Testis (tissue), 2 donors: Measurements from ENCODE around the gene GBE1.

Experiments
- POLR2A ChIP-seq: fragments of 450-650 bp; IDR thresholded peaks from one replicate; pipeline ENCODE4 v1.6.1; 2017; ENCODE audit warnings: antibody characterized with exemption, mild to moderate bottlenecking, moderate library complexity
- TF ChIP-seq, protein P1 (sequence below), 3 experiments: fragments of 450-650 bp in 2 of 3; fragments of 200-600 bp in 1 of 3; sonication (generic) in 1 of 3; IDR thresholded peaks; one replicate each; pipeline ENCODE4 v1.5.1; 2016 to 2019; ENCODE audit warnings: antibody characterized with exemption in 3 of 3, mild to moderate bottlenecking in 2 of 3, moderate library complexity in 1 of 3

DNA sequence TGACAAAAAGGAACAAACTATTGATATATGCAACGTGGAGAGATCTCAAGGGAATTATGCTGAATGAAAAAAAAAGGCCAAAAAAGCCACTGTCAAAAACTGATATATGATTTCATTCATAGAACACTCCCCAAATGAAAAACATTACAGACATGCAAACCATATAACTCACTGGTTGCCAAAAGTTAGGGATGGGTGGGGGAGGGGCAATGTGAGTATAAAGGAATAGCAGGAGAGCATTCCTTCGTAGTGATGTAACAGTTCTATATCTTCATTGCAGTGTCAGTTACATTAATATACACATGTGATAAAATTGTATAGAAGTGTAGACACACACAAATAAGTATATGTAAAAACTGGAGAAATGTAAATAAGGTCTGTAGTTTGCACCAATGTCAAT lies 12.2 kb downstream of the GBE1 start:
- no peak for TF ChIP-seq POLR2A
- TF ChIP-seq, protein P1, sequence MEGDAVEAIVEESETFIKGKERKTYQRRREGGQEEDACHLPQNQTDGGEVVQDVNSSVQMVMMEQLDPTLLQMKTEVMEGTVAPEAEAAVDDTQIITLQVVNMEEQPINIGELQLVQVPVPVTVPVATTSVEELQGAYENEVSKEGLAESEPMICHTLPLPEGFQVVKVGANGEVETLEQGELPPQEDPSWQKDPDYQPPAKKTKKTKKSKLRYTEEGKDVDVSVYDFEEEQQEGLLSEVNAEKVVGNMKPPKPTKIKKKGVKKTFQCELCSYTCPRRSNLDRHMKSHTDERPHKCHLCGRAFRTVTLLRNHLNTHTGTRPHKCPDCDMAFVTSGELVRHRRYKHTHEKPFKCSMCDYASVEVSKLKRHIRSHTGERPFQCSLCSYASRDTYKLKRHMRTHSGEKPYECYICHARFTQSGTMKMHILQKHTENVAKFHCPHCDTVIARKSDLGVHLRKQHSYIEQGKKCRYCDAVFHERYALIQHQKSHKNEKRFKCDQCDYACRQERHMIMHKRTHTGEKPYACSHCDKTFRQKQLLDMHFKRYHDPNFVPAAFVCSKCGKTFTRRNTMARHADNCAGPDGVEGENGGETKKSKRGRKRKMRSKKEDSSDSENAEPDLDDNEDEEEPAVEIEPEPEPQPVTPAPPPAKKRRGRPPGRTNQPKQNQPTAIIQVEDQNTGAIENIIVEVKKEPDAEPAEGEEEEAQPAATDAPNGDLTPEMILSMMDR (IDR thresholded peaks at IDR 0.05) = no peak
